GM15510 (cell line): Measurements from ENCODE around the gene TSHZ2.

ENCODE experiments used
- POLR2A ChIP-seq: IDR thresholded peaks from 3 replicates; pipeline ENCODE4 v1.6.1; 2011; ENCODE audit warnings: borderline replicate concordance; ENCODE audit not compliant: insufficient read length; ENCODE audit errors: extremely low read depth

Gene TSHZ2

GRCh38 chr20:52945862-52946522 lies 26.2 kb upstream of the TSHZ2 start:
- TF ChIP-seq POLR2A, result no peak

- no peak for TF ChIP-seq POLR2A
Observed at GRCh38 chr20:52948491-52948890, 23.7 kb upstream of the TSHZ2 start.

- TF ChIP-seq POLR2A, result no peak
Observed at GRCh38 chr20:52953020-52953419, 19.1 kb upstream of the TSHZ2 start.

- TF ChIP-seq POLR2A, result no peak
Observed at GRCh38 chr20:52954849-52955248, 17.3 kb upstream of the TSHZ2 start.

- no peak for TF ChIP-seq POLR2A
Observed at GRCh38 chr20:52958211-52958610, 13.9 kb upstream of the TSHZ2 start.

GRCh38 chr20:52959125-52959524 lies 13.0 kb upstream of the TSHZ2 start:
- no peak for TF ChIP-seq POLR2A

- TF ChIP-seq POLR2A, result no peak
Observed at GRCh38 chr20:52962183-52962582, 10.0 kb upstream of the TSHZ2 start.

GRCh38 chr20:52963131-52963530 lies 9.0 kb upstream of the TSHZ2 start:
- TF ChIP-seq POLR2A, result no peak

- no peak for TF ChIP-seq POLR2A
Observed at GRCh38 chr20:52964131-52964530, 8.0 kb upstream of the TSHZ2 start.

- TF ChIP-seq POLR2A, result no peak
Observed at GRCh38 chr20:52965380-52965779, 6.8 kb upstream of the TSHZ2 start.

GRCh38 chr20:52965819-52966218 lies 6.3 kb upstream of the TSHZ2 start:
- TF ChIP-seq POLR2A, result no peak

GRCh38 chr20:52971498-52972189 lies 514 bp upstream of the TSHZ2 start:
- TF ChIP-seq POLR2A, result no peak

- no peak for TF ChIP-seq POLR2A
Observed at GRCh38 chr20:52972965-52973819, 1.0 kb downstream of the TSHZ2 start.

- TF ChIP-seq POLR2A, result no peak
Observed at GRCh38 chr20:52974179-52974594, 2.0 kb downstream of the TSHZ2 start.

GRCh38 chr20:52975029-52975732 lies 3.0 kb downstream of the TSHZ2 start:
- TF ChIP-seq POLR2A, result no peak
